Endothelial cell of umbilical vein (primary cell): Measurements from ENCODE around the gene ZNF699. TPM values are rescaled to one million over a fixed set of nuclear protein-coding genes. Genes with fewer than 3 reads are reported as not detected.

ENCODE experiments used
- BruUV-seq: library from RNA; stranded (reverse); fragments of 400-500 nt; replicated peaks from 2 replicates; lab custom pipeline; 2021; lab: Mats Ljungman, UMichigan
- CTCF ChIA-PET: fragments of 300-600, 350-600 bp; sonication (Branson Sonifier 250); formaldehyde crosslinking; loops from one replicate; lab custom pipeline; 2021; ENCODE audit warnings: antibody characterized with exemption, inconsistent platforms; lab: Charles Lee
- POLR2A ChIA-PET: fragments of 300-600, 350-600 bp; sonication (Branson Sonifier 250); formaldehyde crosslinking; loops from one replicate; lab custom pipeline; 2021; ENCODE audit warnings: antibody characterized with exemption, inconsistent platforms; lab: Charles Lee
- DNase-seq: peaks from one replicate; pipeline ENCODE4 v3.0.0-alpha.2; 2011; ENCODE audit warnings: low read depth, low spot score
- FAIRE-seq: peaks from 2 replicates; lab custom pipeline; 2011; peaks lifted over from hg19 to GRCh38; lab: Jason Lieb, UNC
- H2AFZ ChIP-seq: 2 replicates; pipeline ENCODE4 v1.6.0; 2012; ENCODE audit warnings: low read depth, low read length, control low read depth, inconsistent platforms
- H3K27ac ChIP-seq: 2 replicates; pipeline ENCODE4 v1.5.1; 2011; ENCODE audit warnings: low read depth, mild to moderate bottlenecking, control low read depth, low read length, moderate library complexity; ENCODE audit not compliant: insufficient read depth
- H3K27me3 ChIP-seq, 2 experiments: 2 replicates each; pipeline versions ENCODE4 v1.6.0 to v1.6.1; 2011; ENCODE audit warnings: low read length in 2 of 2, mixed read lengths in 1 of 2; ENCODE audit not compliant: control insufficient read depth in 2 of 2, insufficient read depth in 2 of 2
- H3K36me3 ChIP-seq, 2 experiments: 2 replicates in 1 of 2; 3 replicates in 1 of 2; pipeline ENCODE4 v1.5.1; 2011; ENCODE audit warnings: low read length in 2 of 2, mild to moderate bottlenecking in 1 of 2, moderate library complexity in 1 of 2; ENCODE audit not compliant: control insufficient read depth in 2 of 2, insufficient read depth in 2 of 2; ENCODE audit errors: extremely low read depth in 1 of 2
- H3K4me1 ChIP-seq: 3 replicates; pipeline ENCODE4 v1.5.1; 2011; ENCODE audit warnings: mild to moderate bottlenecking, low read length; ENCODE audit not compliant: control insufficient read depth, insufficient read depth; ENCODE audit errors: extremely low read depth
- H3K4me2 ChIP-seq: 2 replicates; pipeline ENCODE4 v1.6.1; 2011; ENCODE audit warnings: low read length, control low read depth, mixed read lengths; ENCODE audit not compliant: insufficient read depth
- H3K4me3 ChIP-seq, 3 experiments: fragments of 200-600 bp in 1 of 3; sonication (generic), shearing (Covaris generic) in 1 of 3; replicated peaks in 1 of 3; 2 replicates each; pipeline ENCODE4 v1.5.1; 2011 to 2016; ENCODE audit warnings: control low read depth in 3 of 3, low read length in 3 of 3, mild to moderate bottlenecking in 2 of 3, inconsistent platforms in 1 of 3, low read depth in 1 of 3, moderate library complexity in 1 of 3; ENCODE audit not compliant: insufficient read depth in 1 of 3
- H3K79me2 ChIP-seq: 2 replicates; pipeline ENCODE4 v1.6.0; 2012; ENCODE audit warnings: low read length, inconsistent platforms; ENCODE audit not compliant: control insufficient read depth, insufficient read depth
- H3K9ac ChIP-seq: replicated peaks from 2 replicates; pipeline ENCODE3; 2011; ENCODE audit warnings: low read length, control low read depth; ENCODE audit not compliant: insufficient read depth; ENCODE audit errors: extremely low read depth
- H3K9me1 ChIP-seq: replicated peaks from 3 replicates; pipeline ENCODE4 v1.6.0; 2011; ENCODE audit warnings: mild to moderate bottlenecking, low read length; ENCODE audit not compliant: control insufficient read depth, insufficient read depth; ENCODE audit errors: extremely low read depth
- H3K9me3 ChIP-seq: replicated peaks from 2 replicates; pipeline ENCODE4 v1.5.1; 2012; ENCODE audit warnings: low read length, inconsistent platforms; ENCODE audit not compliant: control insufficient read depth, insufficient read depth
- H4K20me1 ChIP-seq: replicated peaks from 2 replicates; pipeline ENCODE3; 2011; ENCODE audit warnings: mild to moderate bottlenecking, low read length; ENCODE audit not compliant: control insufficient read depth, insufficient read depth; ENCODE audit errors: extremely low read depth
- CTCF ChIP-seq, 2 donors: IDR thresholded peaks; 1 replicate in 1 of 2; 2 replicates in 1 of 2; pipeline ENCODE4 v1.5.1; 2011; ENCODE audit warnings: low read length in 2 of 2, mild to moderate bottlenecking in 2 of 2, moderate library complexity in 2 of 2, control low read depth in 1 of 2, inconsistent platforms in 1 of 2, low read depth in 1 of 2; ENCODE audit not compliant: insufficient read depth in 1 of 2; ENCODE audit errors: extremely low read depth in 1 of 2
- EZH2 ChIP-seq: IDR thresholded peaks from 2 replicates; pipeline ENCODE4 v1.6.1; 2012; ENCODE audit warnings: borderline replicate concordance, low read depth, mild to moderate bottlenecking, moderate library complexity, low read length, inconsistent platforms; ENCODE audit not compliant: severe bottlenecking
- FOS ChIP-seq: IDR thresholded peaks from 2 replicates; pipeline ENCODE4 v1.6.1; 2011; ENCODE audit warnings: mild to moderate bottlenecking, low read length, moderate library complexity, borderline replicate concordance; ENCODE audit not compliant: insufficient read depth
- GATA2 ChIP-seq: IDR thresholded peaks from 2 replicates; pipeline ENCODE4 v1.7.0; 2011; ENCODE audit warnings: low read depth, mild to moderate bottlenecking, moderate library complexity, mixed read lengths, low read length; ENCODE audit not compliant: insufficient read length, insufficient read depth
- JUN ChIP-seq: IDR thresholded peaks from 2 replicates; pipeline ENCODE4 v1.6.1; 2011; ENCODE audit warnings: borderline replicate concordance, low read depth; ENCODE audit not compliant: insufficient read length, insufficient read depth
- MAX ChIP-seq: IDR thresholded peaks from 2 replicates; pipeline ENCODE4 v1.6.1; 2011; ENCODE audit not compliant: insufficient read depth, insufficient read length
- MYC ChIP-seq: IDR thresholded peaks from one replicate; pipeline ENCODE4 v1.6.1; 2011; ENCODE audit warnings: mild to moderate bottlenecking, low read depth, low read length
- POLR2A ChIP-seq: IDR thresholded peaks from 2 replicates; pipeline ENCODE4 v1.6.1; 2012; ENCODE audit warnings: low read depth, mild to moderate bottlenecking, control low read depth, low read length
- POLR2AphosphoS5 ChIP-seq: IDR thresholded peaks from 2 replicates; pipeline ENCODE4 v1.6.1; 2012; ENCODE audit warnings: low read depth, mild to moderate bottlenecking, control low read depth, low read length, moderate library complexity; ENCODE audit not compliant: insufficient read depth
- dilution Hi-C: fragments of 300-500 bp; cut with MboI; formaldehyde crosslinking; loops from one replicate; pipeline ENCODE4 v1.15.0; 2019; ENCODE audit warnings: low sequenced_read_pairs; ENCODE audit not compliant: extremely low pct_ligation_motif_present
- intact Hi-C: fragments of 100-400 bp; cut with micrococcal nuclease; formaldehyde crosslinking; loops from one replicate; pipeline ENCODE4 v1.10.0; 2022
- polyA plus RNA-seq, 4 experiments: library from polyadenylated mRNA; depleted of rRNA in 3 of 4; stranded (reverse) in 3 of 4; unstranded in 1 of 4; fragments of >200 nt; gene quantifications; 2 replicates each; pipeline versions ENCODE4 v1.2.1 to v1.2.3, GENCODE V29; 2011 to 2012; ENCODE audit warnings: missing spikeins in 1 of 4
- total RNA-seq: library from RNA; stranded (reverse); gene quantifications from 2 replicates; pipeline ENCODE4 v1.2.3, GENCODE V29; 2021

Gene ZNF699
- total and polyA plus RNA-seq, 2 donors (not counting 3 experiments of a cell fraction or from before 2014, with no cell fraction given) = 0.59 to 4.7 TPM

- CTCF ChIA-PET = interaction anchor here (1.5 kb wide), 1 partner anchor 10 kb away, joined by 5 read pairs; the partner anchor contains the start of gene ZNF559
- dilution Hi-C loops = no loop called here
These were observed 4.1 kb upstream of the ZNF699 start for GRCh38 chr19:9313756-9314155.

GRCh38 chr19:9309974-9310446 lies 372 bp upstream of the ZNF699 start:
- Histone ChIP-seq H3K4me1 (peaks cover 7% of the 10 kb centered on the region), H3K9me3 (no peaks in the 10 kb centered on the region), H2AFZ (peak overlapping the region; percentile 65), H3K79me2 (peaks cover 2% of the 10 kb centered on the region), H3K9me1 (no peaks in the 10 kb centered on the region), H3K4me2 (peak overlapping the region; percentile 50), H3K4me3 (peak overlapping the region; percentile 52 to 88 (median 67)), H3K9ac (peak overlapping the region; percentile 76), H4K20me1 (no peaks in the 10 kb centered on the region), H3K27me3 (no peaks in the 10 kb centered on the region), H3K36me3 (no peaks in the 10 kb centered on the region), H3K27ac (peak overlapping the region; percentile 55)
- TF ChIP-seq EZH2 = no peak
- TF ChIP-seq CTCF (IDR thresholded peaks at IDR 0.05; ENCODE audit: extremely low read depth in 1 of 2, insufficient read depth in 1 of 2, low read depth in 1 of 2, low read length in 2 of 2) = no peak
- no peak for TF ChIP-seq POLR2A
- TF ChIP-seq MAX = no peak
- TF ChIP-seq JUN = no peak
- no peak for TF ChIP-seq POLR2AphosphoS5
- TF ChIP-seq GATA2 = no peak
- TF ChIP-seq MYC = no peak
- TF ChIP-seq FOS = no peak
- BruUV-seq = no TSS peak
- FAIRE-seq (no peak), DNase-seq (no peak)
- dilution Hi-C loops (no loop called here), intact Hi-C loops (loop anchor here (1.0 to 5.0 kb wide), 6 partner anchors 14 to 483 kb away; partner anchors contain the start of genes ZNF121, ZNF266, ZNF317 and ZNF559)
- CTCF ChIA-PET = interaction anchor here (1.3 to 3.3 kb wide), 5 partner anchors 9 to 277 kb away, joined by 3 to 14 read pairs (median 5); partner anchors contain the start of genes ZNF266 and ZNF559
- POLR2A ChIA-PET = no interaction called here

More at GRCh38 chr19:9313756-9314155, 4.1 kb upstream of the ZNF699 start:
- no peak overlapping the region for H3K4me3 ChIP-seq
- no peaks in the 10 kb centered on the region for H3K36me3 ChIP-seq
- H3K27ac ChIP-seq = no peak overlapping the region
- H3K79me2 ChIP-seq = no peaks in the 10 kb centered on the region
- no peaks in the 10 kb centered on the region for H3K9me3 ChIP-seq
- intact Hi-C loops = loop anchor here (5.0 kb wide), 1 partner anchor 309 kb away; the partner anchor contains the start of gene ZNF561
- H3K9ac ChIP-seq = no peak overlapping the region
- TF ChIP-seq FOS (no peak), POLR2AphosphoS5 (no peak), POLR2A (no peak)
- POLR2A ChIA-PET = no interaction called here
- H3K4me2 ChIP-seq = no peak overlapping the region
- H3K27me3 ChIP-seq = no peaks in the 10 kb centered on the region
- H4K20me1 ChIP-seq = no peaks in the 10 kb centered on the region
- H2AFZ ChIP-seq = no peak overlapping the region
- FAIRE-seq (no peak), DNase-seq (no peak)
- BruUV-seq = no TSS peak
- H3K4me1 ChIP-seq = peaks cover 2% of the 10 kb centered on the region
- H3K9me1 ChIP-seq = no peaks in the 10 kb centered on the region
